Left forelimb (tissue), 1 donor: ENCODE data around the gene OXCT1.
"Not testable (repeated sequence)": the region's sequence is repeated elsewhere in the genome, so short reads cannot be mapped to it uniquely, and the experiment has no call there.

Experiments used
- DNase-seq: peaks from one replicate; pipeline ENCODE4 v3.0.0-alpha.2; 2018; ENCODE audit warnings: low spot score

OXCT1 gene

DNA sequence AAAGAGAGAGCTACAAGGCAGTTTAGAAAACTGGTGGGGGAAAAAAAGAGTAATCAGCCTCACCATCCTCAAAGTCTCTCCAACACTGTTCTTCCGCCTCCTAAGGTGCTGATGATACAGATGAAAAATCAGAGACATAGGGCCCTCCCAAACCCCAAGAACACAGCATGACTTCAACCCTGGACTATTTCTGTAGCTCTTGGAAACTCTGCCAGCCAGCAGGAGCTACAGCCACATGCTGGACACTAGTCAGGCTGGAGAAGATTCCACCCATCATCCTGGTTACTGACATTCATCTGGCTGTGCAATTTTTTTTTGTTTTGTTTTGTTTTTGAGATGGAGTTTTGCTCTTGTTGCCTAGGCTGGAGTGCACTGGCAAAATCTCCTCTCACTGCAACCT, 42.4 kb downstream of the OXCT1 start:
- no peak for DNase-seq

DNA sequence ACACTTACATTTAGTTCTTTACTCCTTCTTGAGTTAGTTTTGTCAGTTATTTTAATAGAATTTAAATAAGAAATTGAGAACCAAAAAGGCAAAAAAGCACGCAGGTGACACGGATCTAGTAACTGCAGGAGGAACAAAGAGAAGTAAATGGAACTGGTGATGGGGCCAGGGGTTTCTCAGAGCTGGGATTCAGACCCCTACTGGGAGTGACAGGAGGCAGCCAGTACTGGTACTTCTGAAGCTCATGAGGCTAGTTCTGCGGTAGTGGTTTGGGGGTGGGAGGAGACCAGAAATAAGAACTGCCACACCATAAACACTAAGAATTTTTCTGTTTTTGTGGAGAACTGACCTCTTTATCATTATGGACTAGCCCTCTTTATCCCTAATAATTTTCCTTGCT, 48.2 kb downstream of the OXCT1 start:
- no peak for DNase-seq

DNA sequence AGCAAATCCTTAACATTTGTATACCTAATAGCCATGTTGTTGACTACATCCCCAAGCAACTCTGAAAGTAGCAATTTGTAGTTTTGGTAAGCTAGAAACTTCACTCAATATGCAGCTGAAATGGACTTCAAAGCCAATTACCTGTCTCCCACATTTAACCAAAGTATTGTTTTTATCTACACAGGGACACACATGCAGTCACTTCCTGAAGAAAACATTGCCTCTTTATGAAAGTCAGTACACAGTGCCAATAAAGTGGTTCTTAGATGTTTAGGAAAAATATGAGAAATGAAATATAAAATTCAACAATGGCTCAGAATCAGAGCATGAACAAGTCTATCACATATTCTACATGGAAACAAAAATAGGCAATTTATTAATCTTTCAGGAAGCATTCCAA, 49.2 kb downstream of the OXCT1 start:
- no peak for DNase-seq

DNA sequence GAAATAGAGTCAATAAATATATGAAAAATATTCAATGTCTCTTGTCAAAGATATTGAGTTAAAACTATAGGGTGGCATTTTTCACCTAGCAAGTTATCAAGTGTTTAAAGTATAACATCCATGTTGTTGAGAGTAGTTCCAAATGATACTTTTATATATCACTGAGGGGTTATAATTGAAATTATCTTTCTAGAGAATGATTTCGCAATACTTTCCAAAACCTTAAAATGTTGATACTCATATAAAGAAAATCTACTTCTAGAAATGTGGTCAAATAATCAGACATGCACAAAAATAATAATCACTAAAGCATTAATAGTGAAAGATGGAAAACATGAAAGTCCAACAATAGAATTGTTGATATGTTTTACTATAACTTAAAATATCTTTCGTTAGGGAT, 50.1 kb downstream of the OXCT1 start:
- no peak for DNase-seq

DNA sequence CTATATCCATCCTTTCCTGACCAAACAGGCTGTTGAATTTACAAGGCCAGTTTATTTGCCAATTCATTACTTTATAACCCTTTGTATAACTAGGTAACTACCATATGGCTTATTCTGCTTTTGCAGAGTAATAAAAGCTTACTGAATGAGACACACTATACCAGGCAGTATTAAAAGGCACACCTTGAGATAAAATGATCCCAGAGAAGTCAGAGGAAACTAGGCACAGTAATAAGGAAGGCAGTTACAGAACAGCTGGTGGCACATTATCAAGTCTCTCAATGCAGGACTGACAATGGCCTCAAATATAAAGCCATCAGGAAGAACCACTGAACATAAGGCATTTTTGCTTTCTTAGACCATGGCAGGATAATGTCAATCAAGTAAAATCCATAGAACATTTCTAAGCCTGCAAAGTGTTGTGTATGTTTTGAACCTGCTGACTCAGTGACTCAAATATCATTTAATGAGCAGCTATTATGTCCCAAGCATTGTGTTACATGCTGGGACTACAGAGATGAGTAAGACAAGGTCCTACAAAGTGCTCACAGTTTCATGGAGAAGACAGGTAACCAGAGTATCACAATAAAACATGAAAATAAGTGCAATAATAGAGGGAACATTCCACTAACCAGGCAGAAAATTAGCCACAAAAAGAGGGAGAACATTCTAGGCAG, 52.5 kb downstream of the OXCT1 start:
- no peak for DNase-seq

DNA sequence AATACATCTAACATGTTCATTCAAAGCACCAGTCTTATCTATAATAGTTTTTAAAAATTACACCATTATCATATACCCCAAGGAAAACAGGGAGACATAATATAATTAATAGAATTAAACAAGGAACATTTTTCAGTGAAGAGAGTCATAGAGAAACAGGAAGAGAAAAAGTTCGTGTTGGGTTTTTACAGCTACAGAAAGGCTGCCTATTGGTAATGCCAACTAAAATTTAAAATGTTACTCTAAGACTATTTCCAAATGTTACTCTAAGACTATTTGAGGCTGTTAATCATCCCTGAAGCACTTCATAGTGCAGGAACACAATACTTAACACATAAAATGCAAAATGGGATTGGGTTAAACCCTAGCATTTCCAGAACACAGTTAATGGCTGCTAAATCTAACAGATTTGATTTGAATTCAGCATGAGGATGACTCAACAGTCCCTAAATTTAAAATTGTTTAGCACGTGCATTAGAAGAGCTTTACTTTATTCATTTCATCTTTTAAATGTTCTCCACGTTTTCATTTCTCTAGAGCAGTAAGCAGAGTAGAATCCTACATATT, 54.5 kb downstream of the OXCT1 start:
- no peak for DNase-seq

DNA sequence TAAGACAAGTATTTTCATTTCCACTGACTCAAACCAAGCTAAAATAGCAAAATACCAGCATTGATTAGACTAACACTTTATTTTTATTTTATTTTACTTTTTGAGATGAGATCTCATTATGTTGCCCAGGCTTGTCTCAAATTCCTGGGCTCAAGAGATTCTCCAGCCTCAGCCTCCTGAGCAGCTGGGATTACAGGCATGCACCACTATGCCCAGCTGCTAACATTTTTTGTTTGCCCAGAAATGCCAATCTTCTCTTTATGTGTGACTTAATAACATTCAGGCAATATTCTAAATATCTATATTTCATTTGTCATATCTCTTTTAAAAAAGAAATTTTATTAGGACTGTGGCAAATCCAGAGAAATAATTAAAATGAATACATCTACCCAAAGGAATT, 55.0 kb downstream of the OXCT1 start:
- no peak for DNase-seq

DNA sequence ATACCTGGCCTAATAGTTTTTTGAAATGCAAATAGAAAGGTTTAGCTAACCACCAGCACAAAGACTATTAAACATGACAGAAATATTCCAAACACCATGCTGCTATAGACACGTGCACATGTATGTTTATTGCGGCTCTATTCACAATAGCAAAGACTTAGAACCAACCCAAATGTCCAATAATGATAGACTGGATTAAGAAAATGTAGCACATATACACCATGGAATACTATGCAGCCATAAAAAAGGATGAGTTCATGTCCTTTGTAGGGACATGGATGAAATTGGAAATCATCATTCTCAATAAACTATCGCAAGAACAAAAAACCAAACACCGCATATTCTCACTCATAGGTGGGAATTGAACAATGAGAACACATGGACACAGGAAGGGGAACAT, 55.9 kb downstream of the OXCT1 start:
- DNase-seq, result not testable (repeated sequence)

DNA sequence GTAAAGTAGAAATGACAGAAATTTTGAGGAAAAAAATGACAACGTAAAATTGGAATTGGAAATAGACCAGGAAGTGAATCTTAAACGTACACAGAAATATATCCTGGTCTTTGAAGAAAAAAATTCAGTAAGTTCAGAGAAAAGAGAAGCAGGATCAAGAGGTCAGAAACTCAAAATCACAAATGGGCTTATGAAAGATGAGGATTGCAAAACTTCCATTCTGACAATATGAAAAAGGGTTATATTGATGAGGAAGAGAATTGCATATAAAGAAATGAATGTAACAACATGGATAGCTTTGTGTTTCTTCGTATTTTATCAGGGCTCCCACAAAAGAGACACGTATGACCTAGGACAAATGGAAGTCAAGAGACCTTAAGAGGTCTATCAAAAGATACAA, 58.1 kb downstream of the OXCT1 start:
- DNase-seq, result no peak

DNA sequence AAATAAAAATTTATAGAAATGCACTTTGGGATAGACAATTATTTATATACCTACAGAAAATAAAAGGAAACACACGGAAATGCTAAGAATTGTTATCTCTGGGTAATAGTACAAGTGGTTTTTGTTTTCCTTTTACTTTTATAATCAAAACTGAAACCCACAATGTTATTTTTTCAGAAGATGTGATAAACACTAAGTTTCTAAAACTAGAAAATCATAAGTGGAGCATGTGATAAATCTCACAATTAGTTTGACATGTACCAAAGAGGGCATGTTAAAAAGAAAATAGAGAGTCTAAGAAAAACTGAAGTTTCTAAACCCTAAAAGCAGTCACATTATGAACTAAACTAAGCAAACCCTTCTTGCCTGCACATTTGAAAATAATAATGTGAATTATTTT, 61.1 kb downstream of the OXCT1 start:
- DNase-seq, result no peak

DNA sequence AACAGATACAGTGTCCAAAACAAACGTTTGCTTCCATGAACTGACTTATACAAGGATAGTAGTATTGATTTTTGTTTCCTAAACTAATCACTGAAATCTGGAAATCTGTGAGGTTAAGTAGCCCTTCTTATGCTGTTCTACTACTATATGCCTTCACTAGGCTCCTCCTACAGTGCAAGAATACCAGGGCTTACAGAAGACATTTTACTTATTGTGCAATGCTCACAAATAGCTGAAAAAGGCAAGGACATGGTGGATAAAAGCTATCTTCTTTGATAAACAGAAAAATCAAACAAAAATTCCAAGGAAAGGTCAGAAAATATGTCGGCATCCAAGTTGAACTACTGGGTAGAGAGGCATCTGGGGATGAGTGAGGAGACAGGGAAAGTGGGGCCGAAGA, 61.9 kb downstream of the OXCT1 start:
- no peak for DNase-seq

DNA sequence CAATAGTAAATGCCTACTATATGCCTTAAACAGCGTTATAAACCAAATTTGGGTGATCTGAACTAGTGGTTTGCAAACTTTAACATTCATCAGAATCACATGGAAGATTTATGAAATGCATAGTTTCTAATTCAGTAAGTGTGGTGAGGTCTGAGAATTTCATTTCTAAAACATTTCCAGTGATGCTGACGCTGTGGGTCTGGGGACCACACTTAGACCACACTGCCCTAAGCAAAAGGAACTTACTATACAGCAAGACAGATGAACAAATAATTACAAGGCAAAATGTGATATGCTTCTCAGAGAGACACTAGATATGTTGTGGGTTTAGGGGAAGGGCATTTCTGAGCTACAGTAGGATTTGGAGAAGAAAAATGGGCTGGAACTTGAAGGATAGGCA, 72.6 kb downstream of the OXCT1 start:
- DNase-seq, result no peak

DNA sequence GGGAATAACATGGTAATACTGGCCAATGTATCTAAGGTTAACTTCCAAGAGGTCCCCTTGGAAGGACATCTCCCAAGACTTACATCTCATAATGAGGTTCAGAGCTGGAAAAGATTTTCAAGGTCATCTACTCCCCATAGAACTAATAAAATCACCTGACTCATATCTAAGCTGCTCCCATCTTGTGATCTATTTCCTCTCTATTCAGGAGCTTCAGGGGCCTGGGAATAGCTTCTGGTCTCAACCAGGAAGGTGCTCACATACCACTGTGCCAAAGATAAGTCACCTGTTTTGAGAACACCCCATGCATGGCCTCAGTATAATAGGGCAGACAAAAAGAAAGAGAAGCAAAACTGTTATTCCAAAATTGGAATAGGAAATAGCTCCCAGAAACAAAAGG, 74.2 kb downstream of the OXCT1 start:
- no peak for DNase-seq

DNA sequence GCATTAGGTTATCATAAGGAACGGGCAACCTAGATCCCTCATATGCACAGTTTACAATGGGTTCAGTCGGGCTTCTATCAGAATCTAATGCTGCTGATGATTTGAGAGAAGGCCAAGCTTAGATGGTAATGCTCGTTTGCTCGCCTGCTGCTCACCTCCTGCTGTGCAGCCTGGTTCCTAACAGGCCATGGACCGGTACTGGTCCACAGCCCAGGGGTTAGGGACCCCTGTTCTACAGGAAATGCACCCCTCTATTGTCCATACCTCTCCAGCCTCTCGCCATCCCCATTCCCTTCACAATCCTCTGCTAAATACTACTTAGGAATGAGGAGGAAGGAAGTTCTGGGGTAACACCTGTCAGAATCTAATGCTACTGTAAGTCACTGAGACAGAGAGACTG, 75.1 kb downstream of the OXCT1 start:
- no peak for DNase-seq

DNA sequence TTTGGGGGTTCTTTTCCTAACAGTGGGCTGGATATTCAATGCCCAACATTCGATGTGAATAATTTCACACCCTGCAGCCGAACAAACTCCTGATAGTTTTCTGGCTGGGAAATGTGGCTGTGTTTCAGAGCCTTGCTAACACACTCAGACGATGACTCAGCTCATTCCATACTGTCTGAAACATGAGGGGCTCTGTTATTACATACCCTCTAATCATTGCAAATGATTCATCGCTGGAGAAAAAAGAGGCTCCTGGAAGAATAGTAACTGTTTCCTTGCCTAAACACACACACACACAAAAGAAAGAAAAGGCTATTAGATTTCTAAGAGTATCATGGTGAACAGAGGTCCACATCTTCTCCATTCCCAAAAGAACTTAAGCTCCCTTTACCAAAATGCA, 75.8 kb downstream of the OXCT1 start:
- no peak for DNase-seq

DNA sequence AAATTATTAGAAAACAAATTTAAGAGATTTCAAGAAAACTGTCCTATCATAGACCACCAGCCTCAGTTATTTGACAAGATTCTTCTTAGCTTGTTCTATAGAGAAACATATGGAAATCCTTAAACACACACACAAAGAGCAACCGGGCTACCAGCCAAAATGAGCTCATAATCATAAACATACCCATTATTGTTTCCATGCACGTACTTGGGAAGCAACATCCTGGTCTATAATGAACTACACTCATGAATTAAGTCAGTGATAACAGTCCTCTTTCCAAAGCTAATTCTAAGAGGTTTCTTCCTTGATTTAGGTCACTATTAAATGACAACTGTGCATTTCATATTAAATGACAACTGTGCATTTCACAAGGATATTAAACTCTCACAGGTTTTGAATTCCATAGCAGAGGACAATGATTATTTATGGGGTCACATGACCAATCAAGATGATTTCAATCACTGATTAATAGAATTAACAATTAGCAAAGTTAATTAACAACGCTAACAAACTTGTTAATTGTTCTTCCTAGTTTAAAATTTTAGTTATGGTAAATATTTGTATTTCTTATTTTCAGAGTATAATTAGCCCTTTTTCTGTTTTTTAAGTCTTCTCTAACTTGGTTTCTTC, 77.0 kb downstream of the OXCT1 start:
- peak; percentile 67 for DNase-seq

DNA sequence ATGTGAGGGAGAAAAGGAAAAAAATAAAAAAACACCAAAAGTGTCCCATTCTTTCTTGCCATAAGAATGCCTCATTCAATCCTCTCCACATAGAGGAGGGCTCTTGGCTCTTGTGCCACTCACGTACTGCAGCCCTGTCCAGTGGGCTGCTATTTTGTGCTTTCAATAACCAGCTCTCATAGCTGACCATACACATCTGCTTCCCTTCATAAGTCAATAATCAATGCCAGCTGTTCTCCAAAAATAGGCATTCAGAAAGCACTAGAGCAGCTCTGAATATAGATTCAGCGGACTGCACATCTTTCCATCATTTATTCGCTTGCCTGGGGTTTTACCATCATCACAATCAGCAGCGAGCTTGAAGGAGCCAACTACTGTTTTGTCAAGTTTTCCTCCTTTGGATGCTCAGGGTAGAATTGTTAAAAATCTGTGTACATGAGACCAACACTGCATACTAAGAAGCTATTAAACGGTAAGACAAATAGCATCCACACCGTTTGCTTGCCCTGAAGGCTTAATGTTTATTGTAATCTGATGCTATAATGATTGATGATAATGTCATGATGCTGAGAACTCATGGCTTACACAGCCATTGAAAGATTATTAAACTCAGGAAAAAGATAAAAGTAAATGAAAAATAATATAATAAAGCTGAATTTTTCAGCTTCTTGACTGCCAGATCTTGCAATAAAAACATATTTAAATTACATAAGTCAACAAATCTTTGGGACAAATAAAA, 80.0 kb downstream of the OXCT1 start:
- DNase-seq, result no peak

DNA sequence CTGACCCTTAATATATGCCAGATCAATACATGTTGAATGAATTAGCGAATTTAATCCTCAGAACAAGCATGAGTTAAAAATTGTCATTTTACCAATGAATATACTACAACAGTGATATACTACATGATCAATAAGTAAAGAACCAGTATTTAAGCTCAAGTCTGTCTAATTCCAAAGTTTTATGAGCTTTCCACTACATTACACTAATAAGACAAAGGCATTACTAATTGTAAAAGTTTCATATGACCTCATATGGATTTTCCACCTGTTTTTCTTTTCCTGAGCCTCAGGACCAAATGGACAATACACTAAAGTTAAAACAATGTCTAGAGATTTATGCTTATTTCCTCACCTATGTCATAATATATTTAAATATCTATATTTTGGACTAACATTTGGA, 80.8 kb downstream of the OXCT1 start:
- no peak for DNase-seq

DNA sequence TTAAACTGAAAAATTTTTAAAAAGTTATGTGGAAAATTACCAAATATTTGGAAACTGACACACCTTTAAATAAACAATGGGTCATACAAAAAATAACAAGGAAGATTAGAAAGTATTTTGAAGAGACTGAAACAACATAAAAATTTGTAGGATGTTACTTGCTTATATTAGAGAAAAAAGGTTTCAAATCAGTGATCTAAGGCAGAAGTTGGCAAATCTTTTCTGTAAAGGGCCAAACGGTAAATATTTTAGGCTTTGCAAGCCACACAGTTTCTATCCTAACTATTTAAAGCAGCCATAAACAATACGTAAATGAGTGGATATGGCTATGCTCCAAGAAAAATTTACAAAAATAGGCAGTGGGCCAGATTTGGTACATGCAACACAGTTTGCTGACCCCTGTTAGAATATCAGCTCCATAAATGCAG, 81.3 kb downstream of the OXCT1 start:
- DNase-seq, result no peak

DNA sequence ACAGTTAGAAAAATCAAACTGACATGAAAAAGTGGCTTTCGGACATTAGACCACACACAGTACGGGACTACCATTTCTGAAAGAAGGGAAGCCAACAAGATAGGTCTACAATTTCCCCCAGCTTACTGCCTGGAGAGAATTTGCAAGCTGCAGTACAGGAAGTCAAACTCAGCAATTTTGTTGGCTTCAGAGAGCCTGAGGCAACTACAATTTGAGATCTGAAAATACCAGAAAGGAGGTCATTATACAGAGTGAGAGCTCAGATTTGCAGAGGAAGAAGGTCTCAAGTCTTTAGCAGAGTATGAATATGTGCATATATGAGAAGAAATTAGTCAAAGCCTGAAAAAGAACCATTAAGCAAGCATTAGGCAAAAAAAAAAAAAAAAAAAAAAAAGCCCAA, 83.0 kb downstream of the OXCT1 start:
- DNase-seq, result no peak

DNA sequence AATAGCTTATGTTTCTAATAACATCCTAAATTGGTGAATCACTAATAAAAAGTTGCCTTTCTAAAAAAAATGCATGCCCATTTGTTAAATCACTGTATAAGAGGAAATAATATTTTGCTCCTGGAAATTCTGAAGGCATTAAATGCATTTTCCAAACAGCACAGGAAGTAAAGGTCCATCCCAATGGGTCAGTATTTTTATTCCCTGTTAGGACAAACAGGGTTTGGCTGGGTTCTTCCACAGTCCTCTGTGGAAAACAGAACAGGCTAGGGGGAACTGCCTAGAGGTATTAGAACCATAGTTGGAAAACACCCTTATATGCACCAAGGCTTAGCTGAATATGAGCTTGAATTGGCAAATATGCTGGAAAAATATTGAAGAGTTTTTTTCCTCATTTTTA, 85.2 kb downstream of the OXCT1 start:
- DNase-seq, result no peak

DNA sequence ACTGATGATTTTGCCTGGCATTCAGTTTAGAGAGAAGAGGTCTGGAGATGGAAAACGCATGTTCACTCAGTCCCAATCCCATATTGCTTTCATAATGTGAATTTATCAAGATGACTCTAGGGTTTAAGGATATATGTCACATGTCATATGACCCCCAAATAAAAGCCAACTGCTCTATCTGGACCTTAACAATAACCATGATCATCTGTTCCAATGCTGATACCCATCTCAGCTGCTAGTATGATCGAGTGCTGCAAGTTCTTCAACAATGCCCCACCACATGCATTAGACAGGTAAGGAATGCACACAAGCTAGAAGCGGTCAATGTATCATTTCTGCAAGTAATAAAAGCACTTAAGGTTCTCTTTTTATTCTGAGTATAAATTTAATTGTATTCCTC, 91.8 kb downstream of the OXCT1 start:
- DNase-seq, result no peak

DNA sequence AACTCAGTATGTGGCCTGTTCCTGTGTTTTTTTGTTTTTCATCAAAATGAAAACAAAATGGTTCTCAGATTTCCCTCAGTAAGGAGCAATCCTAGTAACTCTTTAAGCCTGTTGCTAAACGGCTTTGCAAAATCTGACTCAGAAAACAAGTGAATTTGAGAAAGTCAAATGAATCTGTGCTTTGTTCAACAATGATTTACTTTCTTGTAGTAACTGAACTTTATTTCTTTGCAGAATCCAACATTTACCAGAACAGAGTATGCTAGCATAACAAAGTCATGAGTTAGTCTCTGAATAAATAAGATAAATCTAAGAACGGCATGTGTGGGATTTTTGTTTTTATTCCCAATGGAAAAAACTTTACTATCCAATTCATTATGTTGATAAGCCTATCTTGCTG, 93.8 kb downstream of the OXCT1 start:
- no peak for DNase-seq
